Stimulated activated naive CD8-positive, alpha-beta T cell treated with anti-CD3 and anti-CD28 coated beads, Interleukin-15, Interleukin-2, amounts not matched to agents 100 ng/mL and 50 ng/mL, for 24 hours (primary cell): ENCODE results near the gene FKBP5.
"Not testable (repeated sequence)": the region's sequence is repeated elsewhere in the genome, so short reads cannot be mapped to it uniquely, and the experiment has no call there.

Source experiments
- H3K27ac Mint-ChIP-seq: one replicate; pipeline ENCODE4 v1.8.0; 2021; ENCODE audit warnings: mild to moderate bottlenecking, mixed read lengths
- H3K27me3 Mint-ChIP-seq: one replicate; pipeline ENCODE4 v1.8.0; 2021; ENCODE audit warnings: mixed read lengths
- H3K36me3 Mint-ChIP-seq: one replicate; pipeline ENCODE4 v1.8.0; 2021; ENCODE audit warnings: low read depth, mixed read lengths
- H3K4me1 Mint-ChIP-seq: one replicate; pipeline ENCODE4 v1.8.0; 2021; ENCODE audit warnings: low read depth, mixed read lengths
- H3K4me3 Mint-ChIP-seq: one replicate; pipeline ENCODE4 v1.8.0; 2021; ENCODE audit warnings: mild to moderate bottlenecking, mixed read lengths
- H3K9me3 Mint-ChIP-seq: one replicate; pipeline ENCODE4 v1.8.0; 2021; ENCODE audit warnings: mixed read lengths

Gene FKBP5

DNA sequence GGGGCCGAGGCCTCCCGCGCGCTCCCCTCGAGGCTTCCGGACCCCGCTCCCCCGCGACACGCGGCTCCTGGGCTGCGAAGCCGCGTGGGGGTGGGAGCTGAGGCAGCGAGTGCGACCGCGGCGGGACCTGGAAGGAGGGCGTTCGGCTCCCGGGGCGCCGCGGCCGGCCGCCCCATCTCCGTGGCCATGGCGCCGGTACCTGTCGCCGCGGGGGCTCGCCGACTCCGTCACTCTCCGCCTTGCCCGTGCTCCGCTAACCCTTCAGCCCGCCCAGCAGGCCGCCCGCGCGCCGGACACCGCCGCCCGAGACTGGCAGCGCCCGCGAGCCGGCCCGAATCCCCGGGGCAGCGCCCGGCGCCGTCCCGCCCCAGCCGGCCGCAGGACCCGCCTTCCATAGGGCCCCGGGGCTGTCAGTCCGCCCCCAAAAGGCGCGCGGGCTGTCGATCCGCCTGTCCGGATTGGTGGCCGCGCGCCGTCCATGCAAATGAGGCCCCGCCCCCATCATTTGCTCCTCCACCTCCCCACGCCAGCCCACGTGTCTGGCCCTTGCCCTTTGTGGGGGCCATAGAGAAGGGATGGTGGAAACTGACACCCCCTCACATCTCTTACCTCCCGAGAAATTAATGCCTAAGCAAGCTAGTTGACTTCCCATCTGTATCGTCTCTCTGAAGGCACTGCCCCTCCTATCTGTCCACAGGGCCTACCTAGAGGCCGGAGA is at the start of gene FKBP5:
TSS of gene FKBP5 (minus strand) at position 311 of the 718 bp plus-strand sequence. CDS start 46,091 bp downstream, outside the sequence.
- no peaks in the 10 kb centered on the region for H3K9me3 Mint-ChIP-seq
- H3K36me3 Mint-ChIP-seq: no peaks in the 10 kb centered on the region
- H3K27ac Mint-ChIP-seq: peak within 1 kb of the TSS; percentile 95
- H3K27me3 Mint-ChIP-seq: no peaks in the 10 kb centered on the region
- peaks cover 25% of the 10 kb centered on the region for H3K4me1 Mint-ChIP-seq
- H3K4me3 Mint-ChIP-seq: peak within 1 kb of the TSS; percentile 92

DNA sequence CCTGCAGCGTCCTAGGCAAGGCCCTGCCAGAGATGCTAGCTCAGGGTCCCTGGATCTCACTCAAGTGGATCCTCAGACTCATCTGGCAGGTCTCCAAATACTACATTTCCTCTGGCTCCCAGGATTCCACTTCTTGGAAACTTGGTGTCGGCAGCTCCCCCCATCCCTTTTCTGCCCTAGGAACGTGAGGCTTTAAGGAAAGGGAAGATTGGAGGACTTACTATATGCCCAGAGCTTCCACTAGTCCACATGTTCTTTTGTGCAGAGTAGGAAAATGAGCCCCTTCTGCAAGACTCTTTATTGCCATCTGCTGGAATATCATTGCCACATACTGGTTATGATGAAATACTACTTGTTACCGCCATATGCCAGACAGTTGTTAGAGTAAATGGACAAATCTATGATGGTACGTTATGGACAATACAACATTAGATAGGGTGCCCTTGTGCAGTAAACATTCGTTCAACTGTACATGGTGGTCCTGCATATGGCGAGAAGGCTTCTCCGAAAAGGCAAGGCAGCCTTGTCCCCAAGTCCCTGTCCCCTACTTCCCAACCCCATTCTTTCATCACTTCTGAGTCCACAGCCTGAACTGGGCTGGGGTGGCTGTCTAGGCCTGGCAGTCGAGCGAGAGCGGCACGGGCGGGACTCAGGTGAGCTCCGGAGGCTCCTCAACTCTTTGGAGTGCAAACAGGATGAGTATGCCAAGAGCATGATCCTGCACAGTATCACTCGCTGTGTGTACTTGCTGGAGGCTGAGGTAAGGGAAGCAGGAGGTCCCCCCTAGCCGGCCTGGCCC is 48.9 kb upstream of the FKBP5 start:
- Mint-ChIP-seq H3K27me3 (no peaks in the 10 kb centered on the region), H3K36me3 (no peaks in the 10 kb centered on the region), H3K4me1 (peaks cover 41% of the 10 kb centered on the region), H3K9me3 (no peaks in the 10 kb centered on the region), H3K4me3 (no peak overlapping the region), H3K27ac (peak overlapping the region; percentile 66)

DNA sequence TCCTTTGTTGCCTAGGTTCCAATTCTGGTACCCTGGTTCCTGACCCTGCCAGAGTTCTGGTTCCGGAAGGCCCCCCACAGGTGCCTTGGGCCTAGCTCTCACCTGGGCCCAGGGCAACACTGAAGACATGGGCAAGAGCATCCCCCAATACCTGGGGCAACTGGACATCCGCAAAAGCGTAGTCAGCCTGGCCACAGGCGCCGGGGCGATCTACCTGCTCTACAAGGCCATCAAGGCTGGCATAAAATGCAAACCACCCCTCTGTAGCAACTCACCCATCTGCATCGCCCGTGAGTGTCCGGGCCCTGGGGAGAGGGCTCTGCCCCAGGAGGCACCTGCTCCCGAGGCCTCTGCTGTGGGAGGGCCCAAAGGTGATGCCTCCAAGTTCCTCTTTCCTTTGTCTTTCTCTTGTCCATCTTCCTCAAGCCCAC is 48.3 kb upstream of the FKBP5 start, which contains the start of gene ARMC12:
TSS of gene ARMC12 (plus strand) at position 51 of the 431 bp plus-strand sequence. CDS start at position 128, 77 bp downstream.
- H3K36me3 Mint-ChIP-seq: no peaks in the 10 kb centered on the region
- H3K4me1 Mint-ChIP-seq: peaks cover 47% of the 10 kb centered on the region
- peak within 1 kb of the TSS; percentile 66 for H3K27ac Mint-ChIP-seq
- no peaks in the 10 kb centered on the region for H3K9me3 Mint-ChIP-seq
- no peak within 1 kb of the TSS for H3K4me3 Mint-ChIP-seq
- no peaks in the 10 kb centered on the region for H3K27me3 Mint-ChIP-seq

DNA sequence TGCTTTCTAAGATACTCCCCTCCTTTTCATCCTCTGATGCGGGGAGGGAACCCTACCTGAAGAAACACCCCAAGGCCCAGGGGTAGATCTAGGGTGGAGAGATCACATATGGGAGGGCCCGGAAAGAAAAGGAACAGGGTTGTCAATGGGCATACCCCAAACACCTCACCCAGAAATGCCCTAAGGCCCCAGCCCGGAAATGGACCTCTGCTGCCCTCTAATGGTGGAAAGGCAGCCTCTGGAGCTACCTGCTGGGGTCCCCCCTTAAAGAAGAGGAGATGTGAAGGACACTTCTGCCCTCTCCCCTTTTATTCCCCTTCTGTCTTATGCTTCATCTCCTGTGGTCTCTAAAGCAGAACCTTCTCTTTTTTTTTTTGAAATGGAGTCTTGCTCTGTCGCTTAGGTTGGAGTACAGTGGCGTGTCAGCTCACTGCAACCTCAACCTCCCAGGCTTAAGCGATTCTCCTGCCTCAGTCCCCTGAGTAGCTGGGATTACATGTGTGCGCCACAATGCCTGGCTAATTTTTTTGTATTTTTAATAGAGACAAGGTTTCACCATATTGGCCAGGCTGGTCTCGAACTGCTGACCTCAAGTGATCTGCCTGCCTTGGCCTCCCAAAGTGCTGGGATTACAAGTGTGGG is 47.7 kb upstream of the FKBP5 start:
- H3K9me3 Mint-ChIP-seq: no peaks in the 10 kb centered on the region
- H3K27ac Mint-ChIP-seq: no peak overlapping the region
- H3K27me3 Mint-ChIP-seq: no peaks in the 10 kb centered on the region
- no peak overlapping the region for H3K4me3 Mint-ChIP-seq
- H3K36me3 Mint-ChIP-seq: no peaks in the 10 kb centered on the region
- peaks cover 47% of the 10 kb centered on the region for H3K4me1 Mint-ChIP-seq

DNA sequence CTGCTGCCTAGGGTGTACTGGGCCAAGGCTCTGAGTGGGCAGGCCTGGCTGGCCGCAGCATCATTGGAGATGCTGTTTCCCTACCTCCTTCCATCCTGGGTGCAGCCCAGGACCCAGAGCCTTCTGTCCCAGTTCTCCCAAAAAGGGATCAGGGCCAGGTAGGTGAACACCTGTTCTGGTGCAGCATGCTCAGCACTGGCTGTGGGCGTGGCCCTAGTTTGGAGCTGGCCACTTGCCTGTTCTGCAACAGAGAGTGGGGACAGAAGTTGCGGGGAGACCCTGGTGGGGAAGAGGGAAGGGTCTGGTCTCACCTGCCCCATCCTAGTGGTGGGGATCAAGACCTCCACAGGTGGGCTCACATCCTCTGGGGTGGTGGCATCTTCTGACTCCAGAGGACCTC is 46.7 kb upstream of the FKBP5 start:
- H3K4me3 Mint-ChIP-seq: no peak overlapping the region
- no peaks in the 10 kb centered on the region for H3K27me3 Mint-ChIP-seq
- H3K4me1 Mint-ChIP-seq: peaks cover 54% of the 10 kb centered on the region
- H3K36me3 Mint-ChIP-seq: no peaks in the 10 kb centered on the region
- H3K27ac Mint-ChIP-seq: no peak overlapping the region
- no peaks in the 10 kb centered on the region for H3K9me3 Mint-ChIP-seq

DNA sequence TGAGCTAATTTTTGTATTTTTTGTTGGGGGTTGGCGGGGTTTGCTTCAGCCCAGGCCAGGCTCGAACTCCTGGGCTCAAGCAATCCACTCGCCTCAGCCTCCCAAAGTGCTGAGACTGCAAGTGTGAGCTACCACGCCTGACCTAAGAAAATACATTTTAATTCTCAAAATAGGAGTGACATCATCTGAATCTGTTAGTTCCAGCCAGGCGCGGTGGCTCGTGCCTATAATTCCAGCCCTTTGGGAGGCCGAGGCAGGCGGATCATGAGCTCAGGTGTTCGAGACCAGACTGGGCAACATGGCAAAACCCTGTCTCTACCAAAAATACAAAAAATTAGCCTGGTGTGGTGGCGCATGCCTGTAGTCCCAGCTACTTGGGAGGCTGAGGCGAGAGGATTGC is 45.6 kb upstream of the FKBP5 start:
- H3K4me3 Mint-ChIP-seq, H3K9me3 Mint-ChIP-seq, H3K27me3 Mint-ChIP-seq, H3K36me3 Mint-ChIP-seq, H3K27ac Mint-ChIP-seq: not testable (repeated sequence)
- peaks cover 64% of the 10 kb centered on the region for H3K4me1 Mint-ChIP-seq

DNA sequence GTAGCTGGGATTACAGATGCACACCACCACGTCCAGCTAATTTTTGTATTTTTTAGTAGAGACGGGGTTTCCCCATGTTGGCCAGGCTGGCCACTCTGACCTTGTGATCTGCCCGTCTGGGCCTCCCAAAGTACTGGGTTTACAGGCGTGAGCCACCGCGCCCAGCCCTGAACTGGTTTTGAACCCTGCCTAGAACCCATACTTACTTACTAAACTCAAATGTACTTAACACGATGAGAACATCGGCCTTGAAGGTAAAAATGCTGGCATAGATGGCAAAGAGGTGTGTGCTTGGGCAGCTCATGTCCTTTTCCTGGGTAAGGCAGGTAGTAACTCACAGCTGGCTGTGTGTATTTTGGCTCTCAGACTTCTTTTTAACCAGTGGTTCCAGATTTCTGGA is 44.9 kb upstream of the FKBP5 start:
- H3K9me3 Mint-ChIP-seq: no peaks in the 10 kb centered on the region
- H3K36me3 Mint-ChIP-seq: no peaks in the 10 kb centered on the region
- H3K27me3 Mint-ChIP-seq: no peaks in the 10 kb centered on the region
- H3K27ac Mint-ChIP-seq: no peak overlapping the region
- H3K4me1 Mint-ChIP-seq: peaks cover 71% of the 10 kb centered on the region
- no peak overlapping the region for H3K4me3 Mint-ChIP-seq

DNA sequence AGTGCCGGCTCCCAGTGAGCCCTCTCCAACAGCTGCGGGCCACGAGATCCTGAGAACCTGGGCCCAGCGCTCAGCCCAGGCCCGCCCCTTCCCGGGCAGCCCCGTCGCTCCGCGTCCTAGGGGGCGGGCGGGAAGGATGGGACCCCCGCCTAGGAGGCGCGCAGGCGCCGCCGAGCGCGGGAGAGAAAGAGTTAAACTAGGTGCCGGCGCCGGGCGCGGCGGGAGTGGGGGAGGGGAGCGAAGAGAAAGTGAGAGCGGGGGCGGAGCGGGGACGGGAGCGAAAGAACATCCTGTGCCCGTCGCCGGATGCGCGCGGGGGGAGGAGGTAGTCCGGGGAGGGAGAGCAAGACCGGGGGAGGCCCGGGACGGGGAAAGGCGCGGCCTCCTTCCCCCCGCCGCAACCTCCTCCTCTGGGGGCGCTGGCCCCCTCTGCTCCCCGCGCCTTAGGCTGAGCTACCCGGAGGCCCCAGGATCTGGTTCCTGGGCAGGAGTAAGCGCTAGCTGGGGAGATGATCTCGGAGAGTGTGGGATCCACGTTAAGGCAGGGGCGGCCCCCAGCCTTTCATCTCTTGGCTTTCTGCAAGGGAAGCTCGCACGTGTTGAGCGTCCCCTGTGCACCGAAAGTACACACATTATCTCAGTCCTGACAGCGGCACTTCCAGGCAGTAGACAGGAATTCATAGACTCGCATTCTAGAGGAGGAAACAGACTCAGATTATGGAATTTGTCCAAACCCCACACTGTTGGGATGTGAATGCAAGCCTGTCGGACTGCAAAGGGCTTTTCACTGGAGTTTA is 43.2 kb upstream of the FKBP5 start:
- Mint-ChIP-seq H3K27me3 (no peaks in the 10 kb centered on the region), H3K9me3 (no peaks in the 10 kb centered on the region), H3K4me3 (peak overlapping the region; percentile 78), H3K27ac (peak overlapping the region; percentile 91), H3K36me3 (no peaks in the 10 kb centered on the region), H3K4me1 (peaks cover 78% of the 10 kb centered on the region)

DNA sequence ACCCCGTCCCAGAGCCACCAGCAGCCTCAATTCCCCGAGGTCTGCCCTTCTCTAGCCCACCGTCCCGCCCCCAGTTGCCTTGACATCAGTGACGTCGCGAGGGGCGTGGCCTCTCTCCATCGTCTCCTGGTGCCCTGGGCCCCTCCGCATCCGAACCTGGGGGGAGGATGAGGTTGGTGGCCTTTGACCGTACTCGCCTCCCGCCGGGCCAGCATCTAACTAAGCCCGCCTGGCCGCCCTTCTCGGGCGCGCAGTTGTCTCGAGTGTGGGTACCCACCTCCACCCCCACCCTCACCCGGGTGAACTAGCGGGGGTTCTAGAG is 42.7 kb upstream of the FKBP5 start:
- no peaks in the 10 kb centered on the region for H3K27me3 Mint-ChIP-seq
- peaks cover 81% of the 10 kb centered on the region for H3K4me1 Mint-ChIP-seq
- H3K4me3 Mint-ChIP-seq: peak overlapping the region; percentile 78
- peak overlapping the region; percentile 91 for H3K27ac Mint-ChIP-seq
- H3K9me3 Mint-ChIP-seq: no peaks in the 10 kb centered on the region
- no peaks in the 10 kb centered on the region for H3K36me3 Mint-ChIP-seq

DNA sequence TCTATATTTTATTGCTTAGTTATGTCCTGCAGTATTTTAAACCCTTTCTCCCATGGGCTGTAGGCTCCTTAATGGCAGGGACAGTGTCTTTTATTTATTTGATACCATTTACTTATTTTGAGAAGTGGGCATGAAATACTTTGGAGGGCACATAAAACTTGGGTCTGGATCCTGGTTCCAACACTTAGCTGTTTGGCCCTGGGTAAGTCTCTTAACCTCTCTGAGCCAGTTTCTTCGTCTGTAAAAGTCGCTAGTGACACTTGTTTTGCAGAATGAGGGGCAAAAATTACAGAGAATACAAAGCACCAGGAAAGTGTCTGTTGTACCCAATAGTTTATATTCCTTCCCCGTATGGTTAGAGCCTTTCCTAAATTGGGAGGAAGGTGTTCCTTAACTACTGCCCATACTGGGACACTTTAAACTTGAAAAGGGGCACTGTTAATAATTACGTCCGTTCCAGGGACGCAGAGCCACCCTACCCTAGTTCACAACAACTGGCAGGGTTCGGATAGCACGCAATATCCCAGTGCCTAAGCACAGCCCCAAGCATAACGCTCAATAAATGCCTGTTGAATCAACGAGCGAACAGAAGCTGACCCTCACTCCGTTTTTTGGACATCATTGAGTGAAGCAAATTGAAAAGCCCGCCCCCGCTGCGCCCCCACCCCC is 42.2 kb upstream of the FKBP5 start:
- Mint-ChIP-seq H3K36me3 (no peaks in the 10 kb centered on the region), H3K27me3 (no peaks in the 10 kb centered on the region), H3K4me3 (peak overlapping the region; percentile 78), H3K27ac (peak overlapping the region; percentile 49), H3K4me1 (peaks cover 81% of the 10 kb centered on the region), H3K9me3 (no peaks in the 10 kb centered on the region)

DNA sequence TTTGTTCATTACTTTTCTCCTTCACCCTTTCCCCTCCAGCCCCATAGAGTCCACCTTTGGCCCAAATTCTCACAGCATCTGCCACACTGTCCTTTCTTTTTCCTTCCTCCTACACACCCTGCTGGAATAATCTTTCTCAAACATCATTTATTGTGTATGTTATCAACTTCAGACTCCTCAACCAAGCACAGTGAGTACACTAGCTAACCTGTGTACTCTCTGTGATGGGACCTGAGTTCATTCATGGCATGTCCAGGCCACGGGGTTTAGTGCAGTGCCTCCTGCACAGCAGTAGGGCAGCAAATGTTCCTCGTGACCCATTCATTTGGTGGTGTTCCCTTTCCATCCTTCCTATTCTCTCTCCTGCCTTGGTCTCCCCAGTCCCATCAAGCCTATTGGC is 41.0 kb upstream of the FKBP5 start:
- Mint-ChIP-seq H3K27ac (peak overlapping the region; percentile 68), H3K4me1 (peaks cover 82% of the 10 kb centered on the region), H3K9me3 (no peaks in the 10 kb centered on the region), H3K4me3 (peak overlapping the region; percentile 2), H3K27me3 (no peaks in the 10 kb centered on the region), H3K36me3 (no peaks in the 10 kb centered on the region)

DNA sequence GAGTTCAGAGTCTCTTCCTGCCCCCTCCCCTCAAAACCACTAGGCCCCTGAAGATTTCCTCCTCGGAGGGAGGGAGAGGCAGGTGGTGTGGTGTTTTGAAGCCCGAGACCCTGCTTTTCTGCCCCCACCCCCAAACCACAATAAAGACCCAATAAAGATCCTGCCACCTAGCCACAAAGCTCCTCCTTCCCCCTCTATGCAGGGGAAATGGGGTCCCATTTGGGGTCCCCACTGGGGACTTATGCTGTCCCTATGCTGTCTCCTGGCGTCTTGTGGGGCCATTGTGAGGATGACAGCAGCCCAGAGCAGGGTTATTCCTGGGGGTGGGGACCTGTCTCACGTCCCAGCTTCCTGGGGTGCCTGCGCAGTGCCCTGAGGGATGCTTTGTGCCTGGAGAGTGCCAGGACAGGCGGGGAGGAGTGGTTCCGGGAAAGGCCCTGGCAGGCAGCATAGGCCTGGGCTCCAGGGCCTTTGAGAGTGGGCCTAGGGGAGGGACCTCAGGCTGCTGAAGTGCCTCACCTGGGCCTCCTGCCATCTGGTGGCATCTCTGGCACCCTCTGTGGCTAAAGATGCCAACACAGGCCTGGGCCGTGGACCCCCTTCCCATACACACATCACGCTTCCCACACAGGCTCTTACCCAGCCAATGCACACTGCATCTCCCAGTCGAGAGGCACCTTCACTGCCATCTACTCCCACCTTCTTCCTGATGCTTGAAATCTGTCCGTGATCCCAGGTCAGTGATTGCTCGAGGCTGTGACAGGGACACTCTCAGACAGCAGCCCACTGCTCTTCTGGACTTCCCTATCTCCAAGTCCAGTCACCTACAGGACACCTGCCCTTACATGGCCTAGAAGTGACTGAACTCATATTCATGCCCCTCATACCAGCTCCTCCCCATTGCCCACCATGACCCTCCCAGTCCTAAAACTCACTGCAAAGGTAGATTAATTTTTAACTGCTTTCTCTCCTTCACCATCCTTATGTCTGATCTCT is 40.3 kb upstream of the FKBP5 start:
- H3K36me3 Mint-ChIP-seq: no peaks in the 10 kb centered on the region
- H3K27ac Mint-ChIP-seq: peak overlapping the region; percentile 91
- no peaks in the 10 kb centered on the region for H3K9me3 Mint-ChIP-seq
- H3K4me1 Mint-ChIP-seq: peaks cover 85% of the 10 kb centered on the region
- H3K4me3 Mint-ChIP-seq: peak overlapping the region; percentile 72
- H3K27me3 Mint-ChIP-seq: no peaks in the 10 kb centered on the region

DNA sequence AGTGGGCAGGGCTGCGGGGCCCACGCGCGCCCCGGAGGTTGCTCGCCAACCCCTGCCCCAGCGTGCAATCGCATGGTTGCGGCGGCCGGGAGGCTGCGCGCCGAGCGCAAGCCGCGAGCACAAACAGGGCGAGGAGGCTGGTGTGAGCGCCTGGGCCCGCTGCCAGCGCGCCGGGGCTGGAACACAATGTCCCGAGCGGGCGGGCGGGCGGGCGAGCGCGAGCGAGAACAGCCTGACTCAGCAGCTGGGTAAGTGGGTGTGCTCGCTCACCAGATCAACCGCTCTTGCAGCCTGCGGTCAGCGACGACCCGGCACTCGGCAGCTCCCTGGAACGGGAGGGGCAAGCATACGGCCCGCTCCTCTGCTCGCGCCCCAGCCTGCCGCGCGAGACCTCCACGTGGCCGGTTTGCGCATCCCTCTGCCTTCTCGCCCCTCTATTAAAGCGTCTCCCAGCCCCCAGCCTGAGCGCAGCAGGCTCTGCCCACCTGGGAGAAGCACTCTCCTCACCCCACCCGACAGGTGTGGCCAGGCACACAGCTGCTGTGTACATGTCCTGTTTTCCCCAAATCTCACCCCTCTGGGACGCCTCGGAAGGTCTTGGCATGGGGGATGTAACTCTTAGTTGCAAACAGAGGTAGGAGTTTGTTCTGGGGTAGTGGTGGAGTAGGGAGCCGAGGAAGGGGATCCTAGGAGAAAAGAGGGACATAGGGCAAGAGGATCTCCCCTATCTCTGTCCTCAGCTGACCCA is 39.4 kb upstream of the FKBP5 start:
- Mint-ChIP-seq H3K4me1 (peaks cover 79% of the 10 kb centered on the region), H3K36me3 (no peaks in the 10 kb centered on the region), H3K4me3 (peak overlapping the region; percentile 72), H3K27me3 (no peaks in the 10 kb centered on the region), H3K9me3 (no peaks in the 10 kb centered on the region), H3K27ac (peak overlapping the region; percentile 91)
